H1 (cell line): Measurements from ENCODE around the gene MTHFS. TPM values are rescaled to one million over a fixed set of nuclear protein-coding genes. Genes with fewer than 3 reads are reported as not detected.

ENCODE experiments used
- CTCF ChIA-PET: fragments of 300-600 bp; sonication (Branson Sonifier 250); formaldehyde crosslinking; loops from one replicate; lab custom pipeline; 2021; ENCODE audit not compliant: partially characterized antibody; lab: Charles Lee
- POLR2A ChIA-PET: fragments of 300-600 bp; sonication (Branson Sonifier 250); formaldehyde crosslinking; loops from one replicate; lab custom pipeline; 2021; ENCODE audit warnings: inconsistent platforms; ENCODE audit not compliant: partially characterized antibody; lab: Charles Lee
- DNase-seq, 2 experiments: peaks; one replicate each; pipeline versions ENCODE4 v3.0.0 to v3.0.0-alpha.2; 2010 to 2022; ENCODE audit warnings: low spot score in 2 of 2, low read depth in 1 of 2, mixed read lengths in 1 of 2
- FAIRE-seq: peaks from 2 replicates; lab custom pipeline; 2011; peaks lifted over from hg19 to GRCh38; lab: Jason Lieb, UNC
- H2AFZ ChIP-seq: 2 replicates; pipeline ENCODE4 v1.8.1; 2012; ENCODE audit warnings: low read length, inconsistent platforms
- H2AK5ac ChIP-seq: 2 replicates; pipeline ENCODE4 v1.6.1; 2013; ENCODE audit warnings: low read depth, low read length
- H2BK120ac ChIP-seq: replicated peaks from 2 replicates; pipeline ENCODE3; 2013; ENCODE audit warnings: low read depth, low read length, inconsistent platforms
- H2BK12ac ChIP-seq: 2 replicates; pipeline ENCODE4 v1.6.1; 2013; ENCODE audit warnings: low read depth, low read length
- H2BK15ac ChIP-seq: 2 replicates; pipeline ENCODE4 v1.6.1; 2013; ENCODE audit warnings: low read length
- H2BK20ac ChIP-seq: 2 replicates; pipeline ENCODE4 v1.6.1; 2013; ENCODE audit warnings: low read length
- H2BK5ac ChIP-seq: 2 replicates; pipeline ENCODE4 v1.6.1; 2013; ENCODE audit warnings: low read depth, low read length
- H3K14ac ChIP-seq: 2 replicates; pipeline ENCODE4 v1.6.1; 2013; ENCODE audit warnings: inconsistent platforms; ENCODE audit not compliant: insufficient read length
- H3K18ac ChIP-seq: 2 replicates; pipeline ENCODE4 v1.6.1; 2013; ENCODE audit warnings: low read length; ENCODE audit errors: extremely low read depth
- H3K23ac ChIP-seq: 2 replicates; pipeline ENCODE4 v1.6.1; 2013; ENCODE audit warnings: inconsistent platforms; ENCODE audit not compliant: insufficient read length
- H3K23me2 ChIP-seq: 2 replicates; pipeline ENCODE4 v1.6.1; 2013; ENCODE audit warnings: low read depth, low read length
- H3K27ac ChIP-seq: 2 replicates; pipeline ENCODE4 v1.6.1; 2011; ENCODE audit warnings: low read depth, low read length, inconsistent platforms
- H3K27me3 ChIP-seq, 4 experiments: replicated peaks in 1 of 4; 1 replicate in 1 of 4; 2 replicates in 3 of 4; pipeline versions ENCODE4 v1.6.1 to v1.8.1; 2011 to 2013; ENCODE audit warnings: low read length in 3 of 4, mild to moderate bottlenecking in 3 of 4, inconsistent platforms in 2 of 4, mixed read lengths in 2 of 4, moderate library complexity in 1 of 4; ENCODE audit not compliant: control insufficient read depth in 3 of 4, insufficient read depth in 3 of 4; ENCODE audit errors: extremely low read depth in 1 of 4
- H3K36me3 ChIP-seq, 4 experiments: 2 replicates each; pipeline versions ENCODE4 v1.6.1 to v1.8.1; 2011 to 2013; ENCODE audit warnings: mild to moderate bottlenecking in 4 of 4, low read length in 3 of 4, moderate library complexity in 2 of 4, control low read depth in 1 of 4, inconsistent platforms in 1 of 4; ENCODE audit not compliant: insufficient read depth in 4 of 4, control insufficient read depth in 2 of 4
- H3K4ac ChIP-seq: replicated peaks from 2 replicates; pipeline ENCODE3; 2013; ENCODE audit warnings: low read length, low read depth, mixed read lengths, inconsistent platforms; ENCODE audit not compliant: insufficient read length
- H3K4me1 ChIP-seq, 4 experiments: replicated peaks in 1 of 4; 1 replicate in 1 of 4; 2 replicates in 3 of 4; pipeline versions ENCODE4 v1.6.1 to v1.8.1; 2011 to 2013; ENCODE audit warnings: low read length in 3 of 4, inconsistent platforms in 2 of 4, mixed read lengths in 1 of 4; ENCODE audit not compliant: insufficient read depth in 4 of 4, control insufficient read depth in 3 of 4
- H3K4me2 ChIP-seq, 2 experiments: 2 replicates each; pipeline versions ENCODE4 v1.6.1 to v1.8.1; 2011 to 2013; ENCODE audit warnings: low read depth in 2 of 2, low read length in 2 of 2, control low read depth in 1 of 2, inconsistent platforms in 1 of 2, mild to moderate bottlenecking in 1 of 2; ENCODE audit not compliant: insufficient read depth in 1 of 2
- H3K4me3 ChIP-seq, 4 experiments: fragments of 200-600, 300-600 bp in 1 of 4; sonication (generic), shearing (Covaris generic), sonication (Bioruptor Twin) in 1 of 4; 2 replicates each; pipeline versions ENCODE4 v1.5.1 to v1.8.1; 2011 to 2016; ENCODE audit warnings: low read length in 4 of 4, low read depth in 3 of 4, control low read depth in 2 of 4, inconsistent platforms in 2 of 4, mild to moderate bottlenecking in 2 of 4, mixed read lengths in 1 of 4, moderate library complexity in 1 of 4; ENCODE audit not compliant: insufficient read depth in 2 of 4; ENCODE audit errors: extremely low read depth in 1 of 4
- H3K56ac ChIP-seq: replicated peaks from 2 replicates; pipeline ENCODE3; 2013; ENCODE audit warnings: low read depth, mild to moderate bottlenecking, mixed read lengths, low read length, inconsistent platforms; ENCODE audit not compliant: insufficient read length
- H3K79me1 ChIP-seq: 2 replicates; pipeline ENCODE4 v1.6.1; 2013; ENCODE audit warnings: low read depth, low read length, control low read depth
- H3K79me2 ChIP-seq, 2 experiments: 2 replicates each; pipeline versions ENCODE4 v1.6.1 to v1.8.1; 2012 to 2013; ENCODE audit warnings: low read length in 2 of 2, mild to moderate bottlenecking in 2 of 2, inconsistent platforms in 1 of 2; ENCODE audit not compliant: insufficient read depth in 2 of 2, control insufficient read depth in 1 of 2
- H3K9ac ChIP-seq, 4 experiments: replicated peaks in 1 of 4; 1 replicate in 1 of 4; 2 replicates in 3 of 4; pipeline versions ENCODE4 v1.6.1 to v1.8.1; 2011 to 2013; ENCODE audit warnings: low read depth in 3 of 4, low read length in 3 of 4, control low read depth in 2 of 4, mild to moderate bottlenecking in 2 of 4, moderate library complexity in 2 of 4, inconsistent platforms in 1 of 4; ENCODE audit errors: extremely low read depth in 1 of 4
- H3K9me3 ChIP-seq, 2 experiments: 2 replicates each; pipeline versions ENCODE4 v1.6.1 to v1.8.1; 2012 to 2013; ENCODE audit warnings: mild to moderate bottlenecking in 2 of 2, moderate library complexity in 2 of 2, control low read depth in 1 of 2, inconsistent platforms in 1 of 2, low read depth in 1 of 2, low read length in 1 of 2, mixed read lengths in 1 of 2; ENCODE audit not compliant: insufficient read depth in 2 of 2
- H4K20me1 ChIP-seq, 2 experiments: replicated peaks in 1 of 2; 2 replicates each; pipeline versions ENCODE3 to v1.8.1; 2011 to 2013; ENCODE audit warnings: inconsistent platforms in 2 of 2, low read length in 2 of 2, mild to moderate bottlenecking in 1 of 2; ENCODE audit not compliant: insufficient read depth in 2 of 2, control insufficient read depth in 1 of 2
- H4K5ac ChIP-seq: 2 replicates; pipeline ENCODE4 v1.6.1; 2013; ENCODE audit warnings: low read length, low read depth, mixed read lengths, inconsistent platforms; ENCODE audit not compliant: insufficient read length
- H4K8ac ChIP-seq: 2 replicates; pipeline ENCODE4 v1.8.0; 2013; ENCODE audit warnings: mild to moderate bottlenecking, moderate library complexity, low read length, inconsistent platforms; ENCODE audit not compliant: insufficient read depth; ENCODE audit errors: extremely low read depth
- H4K91ac ChIP-seq: replicated peaks from 2 replicates; pipeline ENCODE3; 2013; ENCODE audit warnings: low read length, mixed read lengths, inconsistent platforms; ENCODE audit not compliant: insufficient read length
- KDM1A ChIP-seq: fragments of 200-600, 300-600 bp; sonication (generic); IDR thresholded peaks from 2 replicates; pipeline ENCODE4 v1.7.1; 2016; ENCODE audit warnings: mild to moderate bottlenecking, low read length, borderline replicate concordance
- TCF12 ChIP-seq: IDR thresholded peaks from 2 replicates; pipeline ENCODE4 v1.6.1; 2011; ENCODE audit warnings: low read depth, mild to moderate bottlenecking, low read length
- polyA plus RNA-seq, 7 experiments: library from polyadenylated mRNA; depleted of rRNA in 3 of 7; stranded (reverse) in 5 of 7; unstranded in 2 of 7; fragments of >200 nt in 5 of 7; fragments of 200-250 nt in 2 of 7; gene quantifications; 1 replicate in 5 of 7; 2 replicates in 1 of 7; 4 replicates in 1 of 7; pipeline versions ENCODE4 v1.2.1 to v1.2.3, GENCODE V29; 2011 to 2013; ENCODE audit warnings: missing spikeins in 2 of 7, mixed read lengths in 2 of 7
- total RNA-seq: library from RNA; stranded (reverse); fragmentation: NEBNext Ultra II Directional; extraction: Animal tissue kit (Norgen Biotek cat#: 25700); gene quantifications from 2 replicates; pipeline ENCODE4 v1.2.1, GENCODE V29; 2021

MTHFS gene
- total and polyA plus RNA-seq, 2 of the 8 experiments (the other 6 are each of a cell fraction or from before 2014, with no cell fraction given) = 27.3 to 37.2 TPM

DNA sequence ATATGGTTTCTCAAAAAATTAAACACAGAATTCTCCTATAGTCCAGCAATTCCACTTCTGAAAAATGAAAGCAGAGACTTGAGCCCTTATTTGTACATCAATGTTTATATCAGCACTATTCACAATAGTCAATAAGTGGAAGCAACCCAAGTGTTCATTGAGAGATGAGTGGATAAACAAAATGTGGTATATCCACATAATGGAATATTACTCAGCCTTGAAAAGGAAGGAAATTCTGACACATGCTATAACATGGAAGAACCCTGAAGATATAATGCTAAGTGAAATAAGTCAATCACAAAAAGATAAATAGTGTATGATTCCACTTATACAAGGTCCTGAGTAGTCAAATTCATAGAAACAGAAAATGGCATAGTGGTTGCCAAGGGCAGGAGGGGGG, 76.6 kb downstream of the MTHFS start:
- Histone ChIP-seq H2BK5ac (no peak overlapping the region), H2AFZ (no peak overlapping the region), H3K14ac (no peak overlapping the region), H4K8ac (no peak overlapping the region), H4K5ac (no peak overlapping the region), H4K91ac (no peak overlapping the region), H3K23ac (no peak overlapping the region), H3K27ac (no peak overlapping the region), H3K9me3 (peaks cover 2 to 12% of the 10 kb centered on the region in 2 experiments; a peak in 2 of 4 replicates), H3K23me2 (no peaks in the 10 kb centered on the region), H3K4me1 (peaks cover 0 to 4% (median 3%) of the 10 kb centered on the region in 4 experiments; a peak in 3 of 7 replicates), H2BK15ac (no peak overlapping the region), H2BK20ac (no peak overlapping the region), H2BK120ac (no peak overlapping the region), H3K79me2 (no peaks in the 10 kb centered on the region), H3K9ac (no peak overlapping the region), H3K79me1 (no peaks in the 10 kb centered on the region; the same call in 1 of the 2 replicates), H3K36me3 (no peaks in the 10 kb centered on the region), H3K4me2 (no peak overlapping the region), H3K18ac (no peak overlapping the region), H2AK5ac (no peak overlapping the region), H2BK12ac (no peak overlapping the region), H3K4ac (no peak overlapping the region), H3K56ac (no peak overlapping the region), H4K20me1 (no peaks in the 10 kb centered on the region), H3K27me3 (no peaks in the 10 kb centered on the region), H3K4me3 (no peak overlapping the region)
- FAIRE-seq (no peak), DNase-seq (no peak)
- ChIA-PET CTCF (no interaction called here), POLR2A (no interaction called here)
- no peak for TF ChIP-seq TCF12
- TF ChIP-seq KDM1A = peak; percentile 87
